NCI-H1417 treated with DMSO at 0.1 percent for 48 hours (cell line): ENCODE results near the gene TBX4.
"Not testable (repeated sequence)": the region's sequence is repeated elsewhere in the genome, so short reads cannot be mapped to it uniquely, and the experiment has no call there.

Experiments used
- DNase-seq: peaks from one replicate; lab custom pipeline; 2025; lab: John Stamatoyannopoulos, UW

Gene TBX4

GRCh38 chr17:61429274-61429673 lies 22.9 kb upstream of the TBX4 start:
- no peak for DNase-seq

GRCh38 chr17:61429831-61430230 lies 22.4 kb upstream of the TBX4 start:
- DNase-seq, result not testable (repeated sequence)

DNA sequence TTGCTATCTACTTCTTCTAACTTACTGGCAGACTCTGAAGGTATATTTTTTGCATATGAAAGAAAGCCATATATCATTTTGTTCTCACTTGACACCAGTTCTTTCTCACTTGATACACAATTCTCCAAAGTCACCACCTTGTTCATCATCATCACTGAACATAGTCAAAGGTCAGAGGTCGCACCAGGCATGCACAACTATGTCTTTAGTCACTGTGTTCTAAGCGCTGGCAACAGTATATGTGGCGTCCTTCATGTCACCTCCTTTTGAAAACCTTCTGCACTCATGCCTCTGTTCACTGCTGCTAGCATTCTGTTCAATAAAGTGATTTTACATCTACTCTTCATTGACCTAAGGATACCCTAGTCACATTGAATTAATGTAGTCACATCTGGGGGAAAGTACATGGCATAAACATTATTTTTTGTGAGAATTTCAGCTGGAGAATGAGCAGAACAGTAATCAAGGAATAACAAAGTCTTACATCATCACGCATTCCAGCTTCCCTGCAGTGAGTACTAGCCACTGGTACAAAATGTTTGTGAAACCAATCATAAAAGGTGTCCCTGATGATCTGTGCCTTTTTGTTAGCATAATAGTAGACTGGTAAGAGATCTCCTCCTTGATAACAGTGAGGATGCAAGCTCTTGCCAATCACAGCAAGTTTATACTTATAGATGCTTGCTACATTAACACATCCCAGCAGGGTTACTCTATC lies 20.5 kb upstream of the TBX4 start:
- no peak for DNase-seq

DNA sequence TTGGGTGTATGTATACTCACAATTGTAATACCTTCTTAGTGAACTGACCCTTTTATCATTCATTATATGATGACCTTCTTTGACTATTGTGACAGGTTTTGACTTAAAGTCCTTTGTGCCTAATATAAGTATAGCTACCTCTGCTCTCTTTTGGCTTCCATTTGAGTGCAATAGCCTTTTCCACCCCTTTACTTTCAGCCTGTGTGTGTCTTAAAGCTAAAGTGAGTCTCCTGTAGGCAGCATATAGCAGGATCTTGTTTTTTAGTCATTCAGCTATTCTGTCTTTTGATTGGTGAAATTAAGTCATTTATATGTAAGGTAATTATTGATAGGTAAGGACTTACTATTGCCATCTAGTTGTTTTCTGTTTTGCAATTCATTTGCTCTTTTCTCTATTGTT lies 15.9 kb upstream of the TBX4 start:
- DNase-seq, result no peak

DNA sequence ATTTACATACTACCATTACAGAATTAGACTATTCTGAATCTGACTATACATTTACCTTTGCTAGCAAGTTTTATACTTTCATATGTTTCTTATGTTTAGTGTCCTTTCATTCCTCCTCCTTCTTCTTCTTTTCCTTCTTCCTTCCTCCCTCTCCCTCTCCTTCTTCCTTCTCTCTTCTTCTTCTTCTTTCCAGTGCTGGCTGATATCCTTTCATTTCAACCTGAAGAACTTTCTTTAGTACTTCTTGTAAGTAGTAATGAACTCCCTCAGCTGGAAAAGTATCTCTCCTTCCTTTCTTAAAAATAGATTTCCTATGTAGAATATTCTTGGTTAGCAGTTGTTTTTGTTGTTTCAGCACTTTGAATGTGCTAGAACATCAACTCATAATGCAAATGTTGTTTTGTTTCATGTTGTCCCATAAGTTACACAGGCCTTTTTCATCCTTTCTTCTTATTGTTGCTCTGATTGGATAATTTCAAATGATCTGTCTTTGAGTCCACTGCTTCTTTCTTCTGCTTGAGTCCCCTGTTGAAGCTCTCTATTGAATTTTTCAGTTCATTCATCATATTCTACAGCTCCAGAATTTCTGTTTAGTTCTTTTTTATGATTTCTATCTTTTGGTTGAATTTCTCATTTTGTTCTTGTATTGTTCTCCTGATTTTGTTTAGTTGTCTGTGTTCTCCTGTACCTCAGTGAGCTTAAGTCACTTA lies 15.1 kb upstream of the TBX4 start:
- DNase-seq, result no peak

- DNase-seq, result no peak
These were observed 11.5 kb upstream of the TBX4 start for GRCh38 chr17:61440697-61441096.

DNA sequence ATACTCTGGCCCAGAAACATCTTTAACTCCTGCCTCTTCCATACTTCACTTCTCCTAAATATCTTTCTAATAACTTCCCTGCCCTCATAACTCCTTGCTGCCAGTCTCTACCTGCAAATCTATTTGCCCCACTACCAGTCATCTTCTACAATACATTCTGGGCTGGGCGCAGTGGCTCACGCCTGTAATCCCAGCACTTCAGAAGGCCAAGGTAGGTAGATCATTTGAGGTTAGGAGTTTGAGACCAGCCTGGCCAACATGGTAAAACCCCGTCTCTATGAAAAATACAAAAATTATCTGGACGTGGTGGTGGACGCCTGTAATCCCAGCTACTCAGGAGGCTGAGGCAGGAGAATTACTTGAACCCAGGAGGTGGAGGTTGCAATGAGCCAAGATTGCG lies 10.7 kb upstream of the TBX4 start:
- DNase-seq, result not testable (repeated sequence)

DNA sequence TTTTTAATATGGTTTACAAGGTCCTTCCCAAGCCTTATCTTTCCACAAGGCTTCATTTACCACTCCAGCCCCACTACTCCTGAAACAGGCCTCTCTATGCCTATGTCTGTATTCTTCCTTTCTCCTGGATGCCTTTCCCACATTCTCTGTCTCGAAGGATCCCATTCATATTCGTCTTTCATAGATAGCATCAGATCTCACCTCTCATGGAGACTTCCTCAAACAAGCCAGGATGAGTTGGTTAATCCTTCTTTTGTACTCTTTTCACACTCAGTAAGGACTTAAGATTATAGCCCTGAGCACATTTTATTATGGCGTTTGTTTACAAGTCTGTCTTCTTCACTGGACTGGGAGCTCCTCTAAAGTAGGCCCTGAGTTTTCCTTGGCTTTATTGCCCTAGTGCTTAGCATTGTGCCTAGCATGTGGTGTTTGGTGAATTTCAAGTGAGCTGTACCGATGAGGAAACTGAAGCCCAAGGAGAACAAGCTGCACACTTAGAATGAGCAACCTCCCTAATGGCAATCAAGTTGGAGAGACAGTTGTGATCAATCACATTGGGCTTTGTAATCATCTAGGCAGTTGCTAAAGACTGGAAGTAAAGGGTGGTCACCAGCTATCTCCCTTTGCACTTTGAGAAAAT lies 10.0 kb upstream of the TBX4 start:
- no peak for DNase-seq

DNA sequence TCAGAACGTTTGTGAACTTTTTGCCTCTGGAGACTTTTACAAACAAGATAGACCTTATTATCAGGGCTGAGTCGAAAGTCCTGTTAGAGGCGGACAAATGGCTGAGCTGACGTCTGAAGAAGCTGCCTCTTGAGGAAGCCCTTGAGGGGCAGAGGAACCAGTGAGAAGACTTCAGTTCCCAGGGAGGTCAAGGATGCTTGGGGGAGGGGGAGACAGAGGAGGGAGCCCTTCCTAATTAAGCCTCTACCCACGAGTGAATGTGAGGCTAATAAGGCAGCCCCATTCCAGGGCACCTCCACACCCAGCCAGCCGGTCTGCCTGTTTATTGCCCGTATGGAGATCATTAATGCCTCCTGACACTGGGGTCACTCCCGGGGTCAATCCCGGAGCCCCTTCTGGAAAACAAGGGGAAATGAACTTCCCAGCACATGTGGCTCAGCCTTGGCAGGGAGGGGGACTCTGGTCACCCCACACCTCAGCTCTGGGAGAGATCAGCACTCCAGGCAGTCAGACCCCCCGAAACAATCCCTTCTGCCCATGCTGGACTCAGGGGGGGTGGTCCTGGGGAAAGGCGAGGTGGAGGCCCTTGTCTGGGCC lies 9.2 kb upstream of the TBX4 start:
- no peak for DNase-seq

- no peak for DNase-seq
These were observed 8.7 kb upstream of the TBX4 start for GRCh38 chr17:61443475-61443882.

- DNase-seq, result no peak
These were observed 8.1 kb upstream of the TBX4 start for GRCh38 chr17:61444075-61444474.

DNA sequence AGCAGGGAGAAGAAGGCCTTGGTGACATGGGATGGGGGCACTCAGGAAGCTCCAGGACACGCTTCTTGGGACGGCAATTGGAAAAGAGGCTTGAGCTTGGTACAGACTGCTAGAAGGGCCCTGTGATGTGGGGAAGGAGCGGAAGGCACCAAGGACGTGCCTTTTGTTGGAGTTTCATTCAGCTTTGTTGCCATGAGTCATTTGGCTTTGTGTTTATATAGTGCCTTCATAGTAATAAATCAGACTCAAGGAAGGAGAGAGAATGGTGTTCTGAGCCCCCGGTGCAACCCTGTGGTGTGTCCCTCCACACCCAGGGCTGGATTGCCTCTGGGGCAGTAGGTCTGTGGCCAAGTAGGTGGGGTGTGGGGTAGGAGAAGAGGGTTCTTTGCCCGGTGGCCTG lies 7.4 kb upstream of the TBX4 start:
- no peak for DNase-seq

- DNase-seq, result no peak
These were observed 4.9 kb upstream of the TBX4 start for GRCh38 chr17:61447358-61447757.

GRCh38 chr17:61448042-61448441 lies 4.2 kb upstream of the TBX4 start:
- DNase-seq, result no peak

GRCh38 chr17:61449140-61449539 lies 3.1 kb upstream of the TBX4 start:
- DNase-seq, result not testable (repeated sequence)

DNA sequence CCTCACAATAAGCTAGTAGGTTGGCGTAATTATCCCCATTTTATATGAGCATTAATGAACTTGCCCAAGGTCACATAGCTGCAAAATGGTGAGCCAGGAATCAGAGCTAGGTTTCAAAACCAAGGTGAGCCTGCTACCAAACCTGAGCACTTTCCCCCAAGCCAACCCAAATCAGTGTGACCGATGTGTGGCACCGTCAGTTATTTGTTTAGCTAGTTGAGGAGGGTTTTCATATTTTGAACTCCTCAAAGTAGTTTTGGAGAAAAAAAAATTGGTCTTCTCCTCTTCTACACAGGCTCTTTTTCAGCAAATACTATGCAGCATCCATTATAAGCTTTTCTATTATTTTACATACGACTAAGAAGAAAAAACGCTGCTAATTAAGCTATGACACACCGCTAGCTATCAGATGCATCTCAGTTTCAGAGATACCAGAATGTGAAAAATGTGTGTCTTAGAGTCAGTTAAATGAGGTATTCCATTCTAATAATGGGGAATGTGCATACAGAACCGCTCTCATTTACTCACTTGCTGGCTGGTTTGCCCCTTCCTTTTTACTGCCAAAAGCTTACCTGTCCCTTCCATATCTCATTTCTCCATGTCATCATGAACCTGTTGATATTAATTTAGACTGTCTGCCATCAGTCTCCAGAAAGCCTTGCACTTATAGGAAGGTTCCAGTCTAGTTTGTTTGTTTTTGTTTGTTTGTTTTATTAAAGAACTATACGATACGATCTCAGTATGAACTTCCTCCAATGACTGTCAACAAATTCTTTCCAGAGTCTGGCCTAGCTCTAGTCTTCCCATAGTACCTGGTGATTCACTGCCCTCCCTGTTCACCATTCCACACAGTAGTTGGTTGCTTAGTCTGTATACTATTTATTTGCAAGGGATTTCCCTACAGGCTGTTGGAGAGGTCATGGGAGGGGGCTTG lies 2.2 kb upstream of the TBX4 start:
- no peak for DNase-seq

DNA sequence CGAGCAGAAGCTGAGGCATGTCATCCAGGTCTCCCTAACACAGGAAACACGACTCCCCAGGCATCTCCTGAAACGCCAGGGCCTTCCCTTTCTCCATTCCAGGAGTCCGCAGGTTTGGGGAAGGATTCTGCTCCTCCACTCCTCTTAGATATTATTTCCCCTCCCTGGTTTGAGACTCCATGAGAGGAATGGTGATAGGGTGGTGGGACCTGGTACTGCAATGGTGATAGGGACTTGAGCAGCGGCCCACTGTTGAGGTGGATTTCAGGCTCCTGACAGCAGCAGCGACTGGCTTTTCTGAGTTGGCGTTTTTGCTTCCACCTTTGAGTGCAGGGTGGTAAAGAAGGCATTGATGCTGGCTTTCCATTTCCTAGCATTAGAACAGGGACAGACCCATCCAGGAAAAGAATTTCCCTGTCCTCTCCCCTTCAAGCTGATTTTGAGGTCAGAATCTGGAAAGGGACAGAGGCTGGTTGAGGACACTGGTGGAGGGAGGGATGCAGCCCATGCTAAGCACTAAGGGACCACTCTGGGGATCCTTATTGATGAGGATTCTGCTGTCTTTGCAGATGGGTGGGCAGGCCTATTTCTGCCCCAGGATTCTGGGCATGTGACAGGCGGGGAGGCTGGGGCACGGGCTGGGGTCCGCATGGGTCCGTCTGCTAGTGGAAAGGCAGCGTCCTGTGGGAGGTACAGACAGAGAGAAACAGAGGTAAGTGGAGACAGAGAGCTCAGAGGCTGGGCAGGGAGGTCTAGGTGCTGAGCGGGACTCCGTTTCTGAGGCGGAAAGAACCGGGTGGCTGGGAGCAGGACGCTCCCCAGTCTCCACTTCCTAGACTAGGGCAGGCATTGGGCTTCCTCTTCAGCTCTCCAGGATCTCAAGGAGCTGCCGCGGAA lies 1.3 kb upstream of the TBX4 start:
- DNase-seq, result no peak

- no peak for DNase-seq
These were observed 503 bp upstream of the TBX4 start for GRCh38 chr17:61451538-61452300.

DNA sequence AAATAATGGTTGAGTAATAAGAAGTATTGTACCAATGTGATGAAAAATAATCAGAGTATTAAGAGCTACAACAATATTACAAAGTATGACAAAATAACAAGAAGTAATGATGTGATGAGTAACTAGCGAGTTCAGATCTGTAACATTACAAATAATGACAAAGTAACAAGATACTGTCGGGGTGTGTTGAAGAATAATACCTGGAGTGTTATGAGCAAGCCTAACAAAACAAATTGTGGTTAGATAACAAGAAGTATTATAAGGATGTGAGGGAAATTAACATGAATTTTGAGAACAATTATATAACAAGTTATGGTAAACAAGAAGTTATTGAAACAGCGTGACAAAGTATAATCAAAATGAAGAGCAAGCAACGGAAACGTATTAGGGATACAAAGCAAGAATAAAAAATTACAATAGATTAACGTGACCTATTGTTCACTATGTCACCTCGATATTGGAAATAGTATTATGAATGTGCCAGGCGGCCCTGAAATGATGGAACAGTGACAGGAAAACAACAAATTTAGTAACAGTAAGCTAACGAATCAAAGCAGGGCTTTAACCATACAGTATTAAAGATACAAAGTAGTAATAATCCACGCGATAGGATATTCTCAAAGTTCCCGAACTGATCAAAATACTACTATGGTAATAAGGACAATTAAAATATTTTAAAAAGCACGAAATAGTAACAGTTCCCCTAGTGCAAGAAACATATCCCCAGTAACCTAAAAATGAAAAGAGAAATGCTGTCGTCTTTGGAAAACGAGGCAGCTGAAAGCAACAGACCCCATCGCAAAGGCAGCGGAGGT lies 1.6 kb downstream of the TBX4 start:
- no peak for DNase-seq
